Sigmoid colon (tissue), 4 donors: ENCODE data around the gene FGF3.

ENCODE experiments used
- CTCF ChIP-seq, 4 experiments: fragments of 450-650 bp in 3 of 4; fragments of 200-600 bp in 1 of 4; IDR thresholded peaks; one replicate each; pipeline ENCODE4 v1.5.1; 2016 to 2019; ENCODE audit warnings: antibody characterized with exemption in 4 of 4, mild to moderate bottlenecking in 3 of 4, moderate library complexity in 2 of 4
- EP300 ChIP-seq, 4 donors: sonication (generic); formaldehyde crosslinking; IDR thresholded peaks; one replicate each; pipeline ENCODE4 v1.6.1; 2017; ENCODE audit warnings: antibody characterized with exemption in 4 of 4
- POLR2A ChIP-seq, 2 donors: fragments of 450-650 bp; IDR thresholded peaks; one replicate each; pipeline ENCODE4 v1.6.1; 2016; ENCODE audit warnings: antibody characterized with exemption in 2 of 2, mild to moderate bottlenecking in 2 of 2, moderate library complexity in 2 of 2

GRCh38 chr11:69862797-69863543 is 43.8 kb upstream of the FGF3 start:
- TF ChIP-seq CTCF (IDR thresholded peaks at IDR 0.05) (no peak), EP300 (IDR thresholded peaks at IDR 0.05) (no peak), POLR2A (IDR thresholded peaks at IDR 0.05) (no peak)
